HEK293T (cell line): ENCODE data around the gene GRID1.

Source experiments
- BHLHE40 ChIP-seq: fragments of 450-650 bp; IDR thresholded peaks from 2 replicates; pipeline ENCODE4 v1.6.1; 2016; ENCODE audit warnings: mild to moderate bottlenecking, moderate library complexity, borderline replicate concordance
- ELF4 ChIP-seq: fragments of 450-650 bp; IDR thresholded peaks from 2 replicates; pipeline ENCODE4 v1.6.1; 2017; ENCODE audit warnings: antibody characterized with exemption
- FOXA1 ChIP-seq: fragments of 450-650 bp; IDR thresholded peaks from 2 replicates; pipeline ENCODE4 v1.6.1; 2016; ENCODE audit warnings: mild to moderate bottlenecking
- FOXK2 ChIP-seq: fragments of 450-650 bp; IDR thresholded peaks from 2 replicates; pipeline ENCODE4 v1.6.1; 2016; ENCODE audit warnings: mild to moderate bottlenecking
- FOXM1 ChIP-seq: fragments of 450-650 bp; IDR thresholded peaks from 2 replicates; pipeline ENCODE4 v1.6.1; 2017; ENCODE audit warnings: mild to moderate bottlenecking, borderline replicate concordance
- HDGF ChIP-seq: fragments of 450-650 bp; IDR thresholded peaks from 2 replicates; pipeline ENCODE4 v1.6.1; 2017; ENCODE audit warnings: antibody characterized with exemption, borderline replicate concordance
- L3MBTL2 ChIP-seq: fragments of 450-650 bp; conservative IDR thresholded peaks from 2 replicates; pipeline ENCODE4 v1.6.1; 2016; ENCODE audit warnings: mild to moderate bottlenecking
- LEF1 ChIP-seq: fragments of 450-650 bp; IDR thresholded peaks from 2 replicates; pipeline ENCODE4 v1.6.1; 2017; ENCODE audit warnings: mild to moderate bottlenecking, borderline replicate concordance
- NFRKB ChIP-seq: fragments of 450-650 bp; IDR thresholded peaks from 2 replicates; pipeline ENCODE4 v1.6.1; 2016; ENCODE audit warnings: mild to moderate bottlenecking, moderate library complexity
- PKNOX1 ChIP-seq: fragments of 450-650 bp; IDR thresholded peaks from 2 replicates; pipeline ENCODE4 v1.6.1; 2016
- SP1 ChIP-seq: fragments of 450-650 bp; IDR thresholded peaks from 2 replicates; pipeline ENCODE4 v1.6.1; 2017
- SUZ12 ChIP-seq: fragments of 450-650 bp; IDR thresholded peaks from 2 replicates; pipeline ENCODE4 v1.6.1; 2016; ENCODE audit warnings: mild to moderate bottlenecking
- TARDBP ChIP-seq: fragments of 450-650 bp; IDR thresholded peaks from 2 replicates; pipeline ENCODE4 v1.6.1; 2016
- ZNF384 ChIP-seq: fragments of 450-650 bp; IDR thresholded peaks from 2 replicates; pipeline ENCODE4 v1.6.1; 2016

GRCh38 chr10:85657476-85658113, 709.0 kb downstream of the GRID1 start:
- TF ChIP-seq FOXM1 (no peak), FOXK2 (no peak), BHLHE40 (no peak), ELF4 (no peak), HDGF (no peak), SUZ12 (no peak), FOXA1 (no peak), SP1 (no peak), TARDBP (no peak), L3MBTL2 (no peak), PKNOX1 (no peak), ZNF384 (no peak), NFRKB (no peak), LEF1 (no peak)
